ENCODE data around the gene SHC3. TPM values are rescaled to one million over a fixed set of nuclear protein-coding genes. Genes with fewer than 3 reads are reported as not detected.

The SHC3 gene
- total RNA-seq, 1 donor from 2014 or later: 0.83 TPM

DNA sequence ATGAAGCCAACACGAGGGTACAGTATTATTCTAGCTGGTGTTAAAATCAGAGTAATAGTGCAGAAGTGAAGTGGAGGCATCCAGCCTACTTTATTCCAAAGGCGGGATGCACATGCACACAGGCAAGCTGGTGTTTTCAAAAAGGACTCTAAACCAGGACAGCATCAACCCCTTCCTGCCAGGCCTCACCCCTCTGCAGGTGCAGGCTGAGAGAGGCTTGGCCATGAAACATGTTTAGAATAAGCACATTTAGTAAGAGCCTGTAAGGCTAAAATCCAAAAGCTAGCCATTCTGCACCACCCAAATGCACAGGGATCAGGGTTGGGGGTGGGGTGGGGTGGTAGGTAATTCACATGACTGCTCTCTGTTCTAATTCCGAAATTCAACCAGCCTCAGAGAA lies 71.2 kb downstream of the SHC3 start:
- Mint-ChIP-seq H3K4me1 (ENCODE audit: low read depth, unreplicated experiment) (no peaks in the 10 kb centered on the region), H3K27me3 (ENCODE audit: unreplicated experiment) (no peaks in the 10 kb centered on the region), H3K36me3 (ENCODE audit: unreplicated experiment) (peaks cover 9% of the 10 kb centered on the region), H3K9me3 (ENCODE audit: unreplicated experiment) (peaks cover 5% of the 10 kb centered on the region), H3K4me3 (ENCODE audit: unreplicated experiment) (no peak overlapping the region), H3K27ac (ENCODE audit: unreplicated experiment) (no peak overlapping the region)
- TF ChIP-seq, protein P1, sequence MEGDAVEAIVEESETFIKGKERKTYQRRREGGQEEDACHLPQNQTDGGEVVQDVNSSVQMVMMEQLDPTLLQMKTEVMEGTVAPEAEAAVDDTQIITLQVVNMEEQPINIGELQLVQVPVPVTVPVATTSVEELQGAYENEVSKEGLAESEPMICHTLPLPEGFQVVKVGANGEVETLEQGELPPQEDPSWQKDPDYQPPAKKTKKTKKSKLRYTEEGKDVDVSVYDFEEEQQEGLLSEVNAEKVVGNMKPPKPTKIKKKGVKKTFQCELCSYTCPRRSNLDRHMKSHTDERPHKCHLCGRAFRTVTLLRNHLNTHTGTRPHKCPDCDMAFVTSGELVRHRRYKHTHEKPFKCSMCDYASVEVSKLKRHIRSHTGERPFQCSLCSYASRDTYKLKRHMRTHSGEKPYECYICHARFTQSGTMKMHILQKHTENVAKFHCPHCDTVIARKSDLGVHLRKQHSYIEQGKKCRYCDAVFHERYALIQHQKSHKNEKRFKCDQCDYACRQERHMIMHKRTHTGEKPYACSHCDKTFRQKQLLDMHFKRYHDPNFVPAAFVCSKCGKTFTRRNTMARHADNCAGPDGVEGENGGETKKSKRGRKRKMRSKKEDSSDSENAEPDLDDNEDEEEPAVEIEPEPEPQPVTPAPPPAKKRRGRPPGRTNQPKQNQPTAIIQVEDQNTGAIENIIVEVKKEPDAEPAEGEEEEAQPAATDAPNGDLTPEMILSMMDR (IDR thresholded peaks at IDR 0.05; ENCODE audit: partially characterized antibody, unreplicated experiment): no peak
- no peak for DNase-seq

DNA sequence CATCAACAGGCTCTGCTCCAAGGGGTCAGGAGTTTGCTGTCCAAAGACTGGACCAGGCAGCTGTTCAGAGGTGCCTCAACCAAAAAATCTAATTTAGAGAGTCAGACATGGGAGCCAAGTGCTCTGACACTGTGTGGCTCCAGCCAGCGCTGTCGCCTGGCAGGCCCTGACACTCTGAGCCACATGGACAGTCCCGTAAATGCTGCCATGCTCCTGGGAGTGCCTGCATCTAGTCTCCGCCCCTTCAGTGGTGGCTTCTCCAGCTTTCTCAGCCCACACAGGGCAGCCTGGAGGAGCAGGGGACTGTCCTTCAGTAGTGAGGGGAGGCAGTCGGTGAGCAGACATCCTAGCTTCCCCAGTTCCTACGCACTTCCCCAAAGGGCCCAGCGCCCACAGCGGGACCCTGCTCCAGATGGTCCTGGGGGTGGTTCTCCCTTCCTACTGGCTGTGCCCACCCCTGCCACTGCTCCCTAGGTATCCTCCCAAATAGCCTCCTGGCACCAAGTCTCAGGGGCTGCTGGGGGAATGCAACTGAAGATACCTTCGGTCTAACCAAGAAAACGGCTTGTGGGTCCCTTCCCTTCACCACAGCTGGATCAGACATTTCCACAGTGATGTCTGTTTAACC lies 72.3 kb downstream of the SHC3 start:
- TF ChIP-seq, protein P1 (IDR thresholded peaks at IDR 0.05; ENCODE audit: partially characterized antibody, unreplicated experiment): no peak

DNA sequence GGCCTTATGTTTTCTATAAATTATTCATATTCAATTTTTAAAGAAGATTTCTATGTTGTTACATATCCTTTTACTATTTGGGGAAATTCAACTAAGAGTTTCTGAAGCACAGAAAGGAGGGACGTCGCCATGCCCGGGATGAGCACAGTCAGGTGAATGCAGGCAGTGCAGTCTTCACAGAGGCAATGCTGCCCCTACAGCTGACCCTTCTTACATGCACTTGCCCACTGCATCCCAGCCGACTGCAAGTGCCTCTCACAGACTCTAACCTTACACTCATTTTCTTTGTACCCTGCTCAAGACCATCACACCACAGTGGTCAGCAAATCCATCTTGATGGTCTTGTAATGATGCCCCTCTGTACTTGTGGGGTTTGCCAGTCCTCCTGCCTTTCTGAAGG lies 73.8 kb downstream of the SHC3 start:
- DNase-seq: no peak
- H3K9me3 Mint-ChIP-seq (ENCODE audit: unreplicated experiment): peaks cover 4% of the 10 kb centered on the region
- no peaks in the 10 kb centered on the region for H3K27me3 Mint-ChIP-seq (ENCODE audit: unreplicated experiment)
- H3K4me3 Mint-ChIP-seq (ENCODE audit: unreplicated experiment): no peak overlapping the region
- TF ChIP-seq, protein P1 (IDR thresholded peaks at IDR 0.05; ENCODE audit: partially characterized antibody, unreplicated experiment): no peak
- peaks cover 5% of the 10 kb centered on the region for H3K36me3 Mint-ChIP-seq (ENCODE audit: unreplicated experiment)
- H3K4me1 Mint-ChIP-seq (ENCODE audit: low read depth, unreplicated experiment): no peaks in the 10 kb centered on the region
- no peak overlapping the region for H3K27ac Mint-ChIP-seq (ENCODE audit: unreplicated experiment)

More for the DNA sequence above, 72.3 kb downstream of the SHC3 start:
- H3K4me3 Mint-ChIP-seq (ENCODE audit: unreplicated experiment): no peak overlapping the region
- peaks cover 5% of the 10 kb centered on the region for H3K36me3 Mint-ChIP-seq (ENCODE audit: unreplicated experiment)
- no peak overlapping the region for H3K27ac Mint-ChIP-seq (ENCODE audit: unreplicated experiment)
- no peaks in the 10 kb centered on the region for H3K27me3 Mint-ChIP-seq (ENCODE audit: unreplicated experiment)
- peaks cover 5% of the 10 kb centered on the region for H3K9me3 Mint-ChIP-seq (ENCODE audit: unreplicated experiment)
- no peaks in the 10 kb centered on the region for H3K4me1 Mint-ChIP-seq (ENCODE audit: low read depth, unreplicated experiment)
- no peak for DNase-seq

DNA sequence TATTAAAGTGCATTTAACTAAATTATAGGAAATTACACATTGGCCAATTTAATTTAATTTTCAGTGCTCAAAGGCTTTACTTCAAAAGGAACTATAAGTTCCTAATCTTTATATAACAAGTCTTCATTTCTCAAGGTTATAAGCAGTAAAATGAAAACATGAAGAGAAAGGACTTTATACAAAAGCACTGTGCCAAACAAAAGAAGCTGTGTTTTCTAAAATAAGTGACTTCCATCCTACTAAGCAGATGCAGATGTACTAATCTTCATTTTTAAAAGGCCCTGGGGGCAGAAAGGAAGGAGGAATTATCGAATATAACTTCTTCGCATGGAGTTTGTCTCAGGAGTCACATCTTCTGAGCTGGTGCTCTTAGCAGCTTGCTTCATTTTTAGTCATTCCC lies 81.4 kb downstream of the SHC3 start:
- H3K27ac Mint-ChIP-seq (ENCODE audit: unreplicated experiment): no peak overlapping the region
- no peaks in the 10 kb centered on the region for H3K27me3 Mint-ChIP-seq (ENCODE audit: unreplicated experiment)
- peaks cover 7% of the 10 kb centered on the region for H3K4me1 Mint-ChIP-seq (ENCODE audit: low read depth, unreplicated experiment)
- no peak overlapping the region for H3K4me3 Mint-ChIP-seq (ENCODE audit: unreplicated experiment)
- H3K36me3 Mint-ChIP-seq (ENCODE audit: unreplicated experiment): no peaks in the 10 kb centered on the region
- TF ChIP-seq, protein P1 (IDR thresholded peaks at IDR 0.05; ENCODE audit: partially characterized antibody, unreplicated experiment): no peak
- H3K9me3 Mint-ChIP-seq (ENCODE audit: unreplicated experiment): no peaks in the 10 kb centered on the region
- DNase-seq: no peak

DNA sequence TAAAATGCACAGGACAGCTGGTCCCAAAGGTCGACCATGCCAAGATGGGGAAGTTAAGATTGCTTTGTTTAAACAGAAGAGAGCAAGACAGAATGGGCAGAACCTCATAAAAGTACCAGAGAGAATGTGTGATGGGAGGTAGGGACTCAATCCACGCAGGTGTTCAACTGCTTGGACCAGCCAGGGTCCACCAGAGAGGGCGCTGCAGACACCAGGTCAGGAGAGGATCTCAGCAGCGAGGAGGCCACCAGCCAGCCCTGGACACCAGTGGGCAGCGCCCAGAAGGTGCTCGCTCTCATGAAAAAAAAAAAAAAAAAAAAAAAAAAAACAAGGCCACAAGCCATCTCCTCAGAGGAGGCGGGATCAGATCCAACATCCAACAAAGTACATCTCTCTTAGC lies 81.8 kb downstream of the SHC3 start:
- DNase-seq: no peak
- Mint-ChIP-seq H3K36me3 (ENCODE audit: unreplicated experiment) (no peaks in the 10 kb centered on the region), H3K4me1 (ENCODE audit: low read depth, unreplicated experiment) (peaks cover 7% of the 10 kb centered on the region), H3K9me3 (ENCODE audit: unreplicated experiment) (no peaks in the 10 kb centered on the region), H3K27ac (ENCODE audit: unreplicated experiment) (no peak overlapping the region), H3K4me3 (ENCODE audit: unreplicated experiment) (no peak overlapping the region), H3K27me3 (ENCODE audit: unreplicated experiment) (no peaks in the 10 kb centered on the region)
- TF ChIP-seq, protein P1 (IDR thresholded peaks at IDR 0.05; ENCODE audit: partially characterized antibody, unreplicated experiment): no peak

Data from glutamatergic neuron (in vitro differentiated cells).